ENCODE results near the gene CRYL1. TPM values are rescaled to one million over a fixed set of nuclear protein-coding genes. Genes with fewer than 3 reads are reported as not detected.

Gene CRYL1
- total RNA-seq, 1 experiment from 2014 or later, result 26.5 TPM

- TF ChIP-seq, protein P1, sequence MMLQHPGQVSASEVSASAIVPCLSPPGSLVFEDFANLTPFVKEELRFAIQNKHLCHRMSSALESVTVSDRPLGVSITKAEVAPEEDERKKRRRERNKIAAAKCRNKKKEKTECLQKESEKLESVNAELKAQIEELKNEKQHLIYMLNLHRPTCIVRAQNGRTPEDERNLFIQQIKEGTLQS (IDR thresholded peaks at IDR 0.05), result no peak
- TF ChIP-seq ELF1 (IDR thresholded peaks at IDR 0.05; ENCODE audit: borderline replicate concordance, low read depth), result no peak
- no peak for TF ChIP-seq POLR2AphosphoS5 (IDR thresholded peaks at IDR 0.05; ENCODE audit: low read depth, low read length)
- TF ChIP-seq EZH2phosphoT487 (IDR thresholded peaks at IDR 0.05; ENCODE audit: borderline replicate concordance), result no peak
- TF ChIP-seq SP1 (IDR thresholded peaks at IDR 0.05; ENCODE audit: low read depth), result no peak
- no peak for TF ChIP-seq ZNF274 (IDR thresholded peaks at IDR 0.05; ENCODE audit: low read depth, low read length)
- no peak for TF ChIP-seq JUND (IDR thresholded peaks at IDR 0.05)
- TF ChIP-seq RAD21 (IDR thresholded peaks at IDR 0.05; ENCODE audit: low read depth), result no peak
Observed at GRCh38 chr13:20457670-20458069, 68.0 kb downstream of the CRYL1 start (continued).

- H3K4me2 ChIP-seq (ENCODE audit: low read length), result no peak overlapping the region
- ChIA-PET CTCF (no interaction called here), RAD21 (ENCODE audit: low non-redundant PET in 1 of 2, low total read pairs in 2 of 2, uncharacterized antibody in 2 of 2, unreplicated experiment in 2 of 2) (no interaction called here)
Observed at GRCh38 chr13:20456737-20457136, 68.9 kb downstream of the CRYL1 start.

More at GRCh38 chr13:20456737-20457136, 68.9 kb downstream of the CRYL1 start:
- no peak for DNase-seq (ENCODE audit: low read depth, low spot score)
- ATAC-seq, result no peak
- no peak overlapping the region for H3K4me3 ChIP-seq (replicated peaks in 1 of 2; ENCODE audit: low read depth in 1 of 2, low read length in 2 of 2)
- no peaks in the 10 kb centered on the region for H3K79me2 ChIP-seq (ENCODE audit: insufficient read depth, low read length)
- BruUV-seq (replicated peaks), result no TSS peak
- POLR2A ChIA-PET, result no interaction called here
- TF ChIP-seq ZNF274 (IDR thresholded peaks at IDR 0.05; ENCODE audit: low read depth, low read length) (no peak), CTCF (IDR thresholded peaks at IDR 0.05 in 2 of 3, conservative IDR thresholded peaks at IDR 0.05 in 1 of 3; ENCODE audit: borderline replicate concordance in 1 of 3, insufficient read depth in 1 of 3, low read depth in 2 of 3, low read length in 2 of 3) (no peak), REST (IDR thresholded peaks at IDR 0.05; ENCODE audit: low read depth) (no peak), TCF7L2 (IDR thresholded peaks at IDR 0.05; ENCODE audit: borderline replicate concordance, extremely low read depth, insufficient read depth, insufficient read length) (no peak)
- intact Hi-C loops (cut with micrococcal nuclease), result no loop called here
- no peak overlapping the region for H3K9ac ChIP-seq (ENCODE audit: low read length)
- H4K20me1 ChIP-seq (ENCODE audit: insufficient read depth), result no peaks in the 10 kb centered on the region
- no peak overlapping the region for H3K27ac ChIP-seq (ENCODE audit: low read depth, low read length)
- H2AFZ ChIP-seq (ENCODE audit: low read depth, low read length, poor library complexity, severe bottlenecking), result no peak overlapping the region
- H3K9me3 ChIP-seq (ENCODE audit: control insufficient read depth in 1 of 2, insufficient read depth in 1 of 2, low read depth in 1 of 2, low read length in 2 of 2), result no peaks in the 10 kb centered on the region
- peaks cover 9 to 12% of the 10 kb centered on the region in 2 experiments; a peak in 3 of 4 replicates for H3K4me1 ChIP-seq (ENCODE audit: control insufficient read depth in 1 of 2, insufficient read depth in 2 of 2, low read length in 2 of 2)
- H3K27me3 ChIP-seq (ENCODE audit: insufficient read depth, low read length), result no peaks in the 10 kb centered on the region
- no peaks in the 10 kb centered on the region for H3K9me2 ChIP-seq (ENCODE audit: insufficient read depth)
- no peaks in the 10 kb centered on the region for H3K36me3 ChIP-seq (ENCODE audit: control insufficient read depth in 1 of 2, insufficient read depth in 2 of 2, low read length in 2 of 2)

Measured in HCT116 (cell line).